ENCODE data around the gene WDR93. TPM values are rescaled to one million over a fixed set of nuclear protein-coding genes. Genes with fewer than 3 reads are reported as not detected.

WDR93 gene
- total RNA-seq, 1 experiment from 2014 or later: not detected

DNA sequence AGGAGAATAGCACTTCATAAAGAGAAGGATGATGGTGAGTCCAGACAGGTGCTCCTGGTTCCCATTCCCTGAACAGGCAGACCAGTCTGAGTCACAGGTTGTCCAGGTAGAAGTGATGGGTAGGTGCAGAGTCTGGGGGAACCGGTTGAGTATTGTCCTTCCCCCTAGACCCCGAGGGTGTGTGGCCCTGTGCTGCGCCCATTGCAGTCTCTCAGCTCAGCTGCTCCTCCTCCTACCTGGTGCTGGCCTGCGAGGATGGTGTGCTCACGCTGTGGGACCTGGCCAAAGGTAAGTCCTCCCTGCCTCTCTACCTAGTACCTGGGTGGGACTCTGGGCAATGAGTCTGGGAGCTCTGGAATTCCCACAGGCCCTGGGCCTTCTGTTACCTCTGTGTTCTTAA, 40.7 kb downstream of the WDR93 start:
- Histone ChIP-seq H4K91ac (ENCODE audit: insufficient read length, low read depth, low read length) (no peak overlapping the region), H2AK5ac (ENCODE audit: insufficient read length, low read length) (no peak overlapping the region), H3K4me2 (ENCODE audit: insufficient read depth, insufficient read length, low read length) (no peak overlapping the region), H2BK12ac (ENCODE audit: insufficient read length, low read depth, low read length) (no peak overlapping the region), H2AFZ (ENCODE audit: low read length) (no peak overlapping the region), H3K9ac (ENCODE audit: extremely low read depth, insufficient read length, low read length) (no peak overlapping the region), H3K18ac (ENCODE audit: insufficient read length, low read depth, low read length) (no peak overlapping the region), H3K4me1 (ENCODE audit: insufficient read depth, low read length) (no peaks in the 10 kb centered on the region), H3K56ac (ENCODE audit: insufficient read length, low read depth, low read length) (no peak overlapping the region), H4K5ac (ENCODE audit: insufficient read length, low read depth, low read length) (no peak overlapping the region), H3K79me1 (ENCODE audit: insufficient read depth, low read depth, low read length, poor library complexity, severe bottlenecking) (no peaks in the 10 kb centered on the region), H4K8ac (replicated peaks; ENCODE audit: insufficient read length, low read depth, low read length) (no peak overlapping the region), H3K27ac (ENCODE audit: insufficient read length, low read depth, low read length) (no peak overlapping the region), H3K27me3 (ENCODE audit: insufficient read depth, low read length) (no peaks in the 10 kb centered on the region), H3K23ac (ENCODE audit: insufficient read length, low read depth, low read length) (no peak overlapping the region), H4K20me1 (ENCODE audit: control insufficient read depth, insufficient read depth, insufficient read length) (no peaks in the 10 kb centered on the region), H3T11ph (ENCODE audit: low read length) (no peak overlapping the region), H2BK120ac (ENCODE audit: low read depth, low read length, poor library complexity, severe bottlenecking) (no peak overlapping the region), H2BK20ac (ENCODE audit: low read depth, low read length, poor library complexity, severe bottlenecking) (no peak overlapping the region), H2BK15ac (ENCODE audit: low read depth, low read length) (no peak overlapping the region), H2BK5ac (ENCODE audit: insufficient read length, low read length) (no peak overlapping the region), H3K14ac (ENCODE audit: insufficient read depth, low read length) (no peak overlapping the region), H3K79me2 (ENCODE audit: insufficient read depth, low read length) (no peaks in the 10 kb centered on the region), H3K9me3 (ENCODE audit: control insufficient read depth, low read depth, low read length) (no peaks in the 10 kb centered on the region), H3K4ac (ENCODE audit: low read depth, low read length) (no peak overlapping the region), H3K23me2 (ENCODE audit: insufficient read length, low read depth, low read length, poor library complexity, severe bottlenecking) (no peaks in the 10 kb centered on the region)
- TF ChIP-seq CTCF (conservative IDR thresholded peaks at IDR 0.05): no peak
- H3K9me3 Mint-ChIP-seq: no peaks in the 10 kb centered on the region
- DNase-seq: no peak
- peaks cover 5 to 7% of the 10 kb centered on the region in 2 experiments; a peak in 3 of 4 replicates for H3K4me1 Mint-ChIP-seq
- H3K36me3 Mint-ChIP-seq (ENCODE audit: insufficient read depth in 1 of 3, low read depth in 3 of 3): no peaks in the 10 kb centered on the region
- H3K27me3 Mint-ChIP-seq (ENCODE audit: low read depth): peaks cover 35% of the 10 kb centered on the region
- no CpG with 5 or more reads among the region's 5 CpGs for WGBS (ENCODE audit: extremely low coverage, insufficient read length, low lambda C conversion rate)
- no peak overlapping the region; a peak in 1 of 7 replicates for H3K27ac Mint-ChIP-seq
- H3K4me3 Mint-ChIP-seq: no peak overlapping the region
